Common myeloid progenitor, CD34-positive (primary cell): ENCODE results near the gene ENPP3.

Experiments used
- CTCF ChIA-PET: fragments of 350-600 bp; sonication (Branson Sonifier 250); formaldehyde crosslinking; loops from one replicate; lab custom pipeline; 2021; ENCODE audit warnings: antibody characterized with exemption; lab: Charles Lee
- POLR2A ChIA-PET: fragments of 350-600 bp; sonication (Branson Sonifier 250); formaldehyde crosslinking; loops from one replicate; lab custom pipeline; 2021; ENCODE audit warnings: antibody characterized with exemption; lab: Charles Lee
- DNase-seq, 3 donors: peaks; one replicate each; pipeline versions ENCODE4 v3.0.0 to v3.0.0-alpha.2; 2013
- H3K27ac ChIP-seq, 2 experiments: 1 replicate in 1 of 2; 2 replicates in 1 of 2; pipeline ENCODE4 v1.7.0; 2013; ENCODE audit warnings: inconsistent platforms in 2 of 2, low read length in 2 of 2, mild to moderate bottlenecking in 2 of 2, low read depth in 1 of 2, moderate library complexity in 1 of 2; ENCODE audit not compliant: severe bottlenecking in 2 of 2, insufficient read depth in 1 of 2, poor library complexity in 1 of 2
- H3K27me3 ChIP-seq, 5 experiments: replicated peaks in 2 of 5; 1 replicate in 3 of 5; 2 replicates in 2 of 5; pipeline versions ENCODE4 v1.6.1 to v1.7.0; 2013; ENCODE audit warnings: low read length in 4 of 5, mild to moderate bottlenecking in 2 of 5, moderate library complexity in 2 of 5, inconsistent platforms in 1 of 5; ENCODE audit not compliant: insufficient read depth in 5 of 5, control insufficient read depth in 4 of 5
- H3K36me3 ChIP-seq, 4 experiments: 1 replicate in 2 of 4; 2 replicates in 2 of 4; pipeline versions ENCODE4 v1.6.1 to v1.7.0; 2013; ENCODE audit warnings: low read length in 3 of 4, control low read depth in 1 of 4, mild to moderate bottlenecking in 1 of 4; ENCODE audit not compliant: control insufficient read depth in 4 of 4, insufficient read depth in 4 of 4
- H3K4me1 ChIP-seq, 4 experiments: 1 replicate in 3 of 4; 2 replicates in 1 of 4; pipeline versions ENCODE4 v1.6.1 to v1.7.1; 2013; ENCODE audit warnings: low read length in 3 of 4, mild to moderate bottlenecking in 3 of 4, control low read depth in 1 of 4, inconsistent platforms in 1 of 4, moderate library complexity in 1 of 4; ENCODE audit not compliant: control insufficient read depth in 4 of 4, insufficient read depth in 4 of 4; ENCODE audit errors: control extremely low read depth in 1 of 4
- H3K4me3 ChIP-seq, 7 experiments: 1 replicate in 4 of 7; 2 replicates in 3 of 7; pipeline versions ENCODE4 v1.5.1 to v1.7.0; 2013; ENCODE audit warnings: mild to moderate bottlenecking in 7 of 7, low read length in 6 of 7, moderate library complexity in 6 of 7, inconsistent platforms in 2 of 7, low read depth in 2 of 7, control low read depth in 1 of 7; ENCODE audit not compliant: insufficient read depth in 4 of 7, control insufficient read depth in 1 of 7; ENCODE audit errors: extremely low read depth in 1 of 7
- H3K9me3 ChIP-seq, 5 experiments: 1 replicate in 4 of 5; 2 replicates in 1 of 5; pipeline versions ENCODE4 v1.6.1 to v1.7.1; 2013; ENCODE audit warnings: low read length in 4 of 5, mild to moderate bottlenecking in 2 of 5, inconsistent platforms in 1 of 5, low read depth in 1 of 5, moderate library complexity in 1 of 5; ENCODE audit not compliant: control insufficient read depth in 4 of 5, insufficient read depth in 2 of 5; ENCODE audit errors: control extremely low read depth in 1 of 5
- WGBS: methylation state at CpG from one replicate; pipeline ENCODE4 v1.1.5; 2013; ENCODE audit not compliant: insufficient coverage; 5-methylcytosine and 5-hydroxymethylcytosine counted together

ENPP3 gene

GRCh38 chr6:131660195-131660594 is 23.1 kb downstream of the ENPP3 start:
- no peaks in the 10 kb centered on the region for H3K36me3 ChIP-seq
- H3K4me3 ChIP-seq: no peak overlapping the region
- CTCF ChIA-PET: no interaction called here
- no peak overlapping the region for H3K27ac ChIP-seq
- POLR2A ChIA-PET: no interaction called here
- peak in 1 of 3 donors; percentile 8 for DNase-seq
- H3K9me3 ChIP-seq: no peaks in the 10 kb centered on the region
- no peaks in the 10 kb centered on the region for H3K4me1 ChIP-seq
- no CpG with 5 or more reads among the region's 1 CpG for WGBS
- H3K27me3 ChIP-seq: no peaks in the 10 kb centered on the region

- Histone ChIP-seq H3K4me3 (no peak overlapping the region), H3K27ac (no peak overlapping the region), H3K36me3 (no peaks in the 10 kb centered on the region), H3K27me3 (no peaks in the 10 kb centered on the region), H3K9me3 (no peaks in the 10 kb centered on the region), H3K4me1 (no peaks in the 10 kb centered on the region)
- WGBS: 80% methylated on average over 1 of the region's 2 CpGs
- POLR2A ChIA-PET: no interaction called here
- CTCF ChIA-PET: no interaction called here
- no peak for DNase-seq
Measured at GRCh38 chr6:131663578-131664165, 26.6 kb downstream of the ENPP3 start.

- no peak for DNase-seq
- POLR2A ChIA-PET: no interaction called here
- CTCF ChIA-PET: interaction anchor here (1.4 kb wide), 1 partner anchor 21 kb away, joined by 3 read pairs; no protein-coding TSS in a partner anchor
- no peaks in the 10 kb centered on the region for H3K4me1 ChIP-seq
- no peaks in the 10 kb centered on the region for H3K36me3 ChIP-seq
- H3K27me3 ChIP-seq: no peaks in the 10 kb centered on the region
- H3K27ac ChIP-seq: no peak overlapping the region
- no peak overlapping the region for H3K4me3 ChIP-seq
- H3K9me3 ChIP-seq: no peaks in the 10 kb centered on the region
- 83% methylated on average over 1 of the region's 1 CpG for WGBS
Measured at GRCh38 chr6:131669891-131670290, 32.8 kb downstream of the ENPP3 start.

DNA sequence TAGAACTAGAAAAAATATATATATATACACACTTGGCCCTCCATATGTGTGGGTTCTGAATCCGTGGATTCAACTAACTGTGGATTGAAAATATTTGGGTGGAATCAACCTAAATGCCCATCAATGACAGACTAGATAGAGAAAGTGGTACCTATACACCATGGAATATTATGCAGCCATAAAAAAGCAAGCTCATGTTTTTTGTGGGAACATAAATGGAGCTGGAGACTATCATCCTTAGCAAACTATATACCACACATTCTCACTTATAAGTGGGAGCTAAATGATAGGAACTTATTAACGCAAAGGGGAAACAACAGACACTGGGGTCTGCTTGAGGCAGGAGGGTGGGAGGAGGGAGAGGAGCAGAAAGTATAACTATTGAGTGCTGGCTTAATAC is 36.1 kb downstream of the ENPP3 start:
- H3K4me3 ChIP-seq: no peak overlapping the region
- H3K36me3 ChIP-seq: no peaks in the 10 kb centered on the region
- no peaks in the 10 kb centered on the region for H3K4me1 ChIP-seq
- peaks cover 0 to 1% (median 0%) of the 10 kb centered on the region in 5 experiments for H3K9me3 ChIP-seq
- no peak for DNase-seq
- ChIA-PET CTCF (interaction anchor here (1.5 kb wide), 1 partner anchor 22 kb away, joined by 3 read pairs; no protein-coding TSS in a partner anchor), POLR2A (no interaction called here)
- H3K27me3 ChIP-seq: peaks cover 0 to 4% (median 0%) of the 10 kb centered on the region in 5 experiments
- no CpG with 5 or more reads among the region's 2 CpGs for WGBS
- H3K27ac ChIP-seq: no peak overlapping the region

DNA sequence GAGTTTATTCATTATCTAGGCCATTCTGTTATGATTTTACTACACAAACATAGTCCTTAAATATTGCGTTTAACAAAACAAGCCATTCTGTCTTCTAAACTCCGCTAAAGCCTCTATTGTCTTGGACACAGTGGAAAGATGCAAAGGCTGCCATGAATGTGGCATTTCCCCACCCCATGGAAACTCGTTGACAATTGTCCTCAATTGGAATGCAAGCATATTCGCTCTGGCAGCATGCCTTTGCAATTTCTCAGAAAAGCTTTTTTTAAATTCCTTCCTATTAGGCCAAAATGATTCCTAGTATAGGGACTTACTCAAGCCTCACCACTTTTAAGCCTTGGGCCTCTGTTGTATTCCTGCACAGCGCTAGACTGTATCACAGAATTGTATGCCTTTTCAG is 41.3 kb downstream of the ENPP3 start:
- WGBS: 94% methylated on average over 5 of the region's 5 CpGs
- POLR2A ChIA-PET: no interaction called here
- Histone ChIP-seq H3K9me3 (peaks cover 0 to 1% (median 0%) of the 10 kb centered on the region in 5 experiments), H3K4me3 (no peak overlapping the region), H3K27me3 (peaks cover 0 to 5% (median 0%) of the 10 kb centered on the region in 5 experiments), H3K4me1 (no peaks in the 10 kb centered on the region), H3K36me3 (no peaks in the 10 kb centered on the region), H3K27ac (no peak overlapping the region)
- DNase-seq: no peak
- CTCF ChIA-PET: no interaction called here

GRCh38 chr6:131680868-131681267 is 43.8 kb downstream of the ENPP3 start:
- Histone ChIP-seq H3K4me1 (peaks cover 0 to 2% (median 0%) of the 10 kb centered on the region in 4 experiments), H3K9me3 (peaks cover 0 to 1% (median 0%) of the 10 kb centered on the region in 5 experiments), H3K4me3 (no peak overlapping the region), H3K27ac (no peak overlapping the region), H3K27me3 (peaks cover 0 to 2% (median 0%) of the 10 kb centered on the region in 5 experiments), H3K36me3 (no peaks in the 10 kb centered on the region)
- ChIA-PET POLR2A (no interaction called here), CTCF (no interaction called here)
- no peak for DNase-seq
- 100% methylated on average over 2 of the region's 2 CpGs for WGBS

DNA sequence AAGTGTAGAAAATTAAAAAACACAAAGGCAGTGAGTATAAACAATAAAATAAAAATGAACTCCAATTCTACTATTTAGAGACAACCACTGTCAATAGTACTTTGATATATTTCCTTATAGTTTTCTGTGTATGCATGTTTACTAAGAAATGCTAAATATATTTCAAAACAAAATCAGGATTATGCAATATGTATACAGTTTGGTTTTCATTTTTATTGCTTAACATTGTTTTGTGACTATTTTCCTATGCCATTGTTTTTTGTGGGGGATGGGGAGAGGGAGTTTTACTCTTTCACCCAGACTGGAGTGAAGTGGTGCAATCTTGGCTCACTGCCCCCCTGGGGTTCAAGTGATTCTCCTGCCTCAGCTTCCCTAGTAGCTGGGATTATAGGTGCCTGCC is 44.5 kb downstream of the ENPP3 start:
- Histone ChIP-seq H3K27ac (no peak overlapping the region), H3K9me3 (peaks cover 0 to 1% (median 0%) of the 10 kb centered on the region in 5 experiments), H3K4me3 (no peak overlapping the region), H3K4me1 (peaks cover 0 to 6% (median 0%) of the 10 kb centered on the region in 4 experiments), H3K36me3 (no peaks in the 10 kb centered on the region), H3K27me3 (peaks cover 0 to 2% (median 0%) of the 10 kb centered on the region in 5 experiments)
- CTCF ChIA-PET: no interaction called here
- no peak for DNase-seq
- POLR2A ChIA-PET: no interaction called here
